GM18951 (cell line): Measurements from ENCODE around the gene TMSB15B.
"Not testable (repeated sequence)": the region's sequence is repeated elsewhere in the genome, so short reads cannot be mapped to it uniquely, and the experiment has no call there.

Source experiments
- POLR2A ChIP-seq: IDR thresholded peaks from 4 replicates; pipeline ENCODE4 v1.6.1; 2011; ENCODE audit warnings: mild to moderate bottlenecking; ENCODE audit not compliant: insufficient read length, insufficient read depth; ENCODE audit errors: extremely low read depth
- in situ Hi-C: fragments of 300-500 bp; cut with MboI; formaldehyde crosslinking; loops from one replicate; pipeline ENCODE4 v1.12.0; 2022; ENCODE audit warnings: low sequenced_read_pairs, mixed read lengths, inconsistent platforms; ENCODE audit not compliant: unreplicated experiment

Gene TMSB15B

GRCh38 chrX:103954259-103954658 is 8.2 kb upstream of the TMSB15B start:
- TF ChIP-seq POLR2A = no peak
- in situ Hi-C loops = no loop called here

- in situ Hi-C loops = not testable (repeated sequence)
These were observed 1.8 kb upstream of the TMSB15B start for GRCh38 chrX:103960599-103960998.

GRCh38 chrX:103983508-103983907 is 21.1 kb downstream of the TMSB15B start:
- in situ Hi-C loops = not testable (repeated sequence)

- no peak for TF ChIP-seq POLR2A
- in situ Hi-C loops = no loop called here
These were observed 36.8 kb downstream of the TMSB15B start for GRCh38 chrX:103999234-103999633.

GRCh38 chrX:104008831-104009230 is 46.4 kb downstream of the TMSB15B start:
- in situ Hi-C loops = no loop called here
- TF ChIP-seq POLR2A = no peak

- in situ Hi-C loops = no loop called here
- no peak for TF ChIP-seq POLR2A
These were observed 50.7 kb downstream of the TMSB15B start for GRCh38 chrX:104013158-104013557.

GRCh38 chrX:104013606-104014005 is 51.2 kb downstream of the TMSB15B start, which contains the start of gene H2BW1:
Gene H2BW1, minus strand, starts transcription at chrX:104013708. Its CDS starts 132 bp downstream, at chrX:104013576.
- TF ChIP-seq POLR2A = no peak
- in situ Hi-C loops = no loop called here

- in situ Hi-C loops = not testable (repeated sequence)
These were observed 53.1 kb downstream of the TMSB15B start for GRCh38 chrX:104015576-104015975.
